ENCODE measurements around the gene ZBTB7C. TPM values are rescaled to one million over a fixed set of nuclear protein-coding genes. Genes with fewer than 3 reads are reported as not detected.

Gene ZBTB7C
- total and polyA plus RNA-seq, 9 of the 15 experiments (the other 6 are each of a cell fraction or from before 2014, with no cell fraction given): not detected

- TF ChIP-seq HMGN3 (IDR thresholded peaks at IDR 0.05; ENCODE audit: borderline replicate concordance, extremely low read depth, insufficient read length, low read depth, low read length) (no peak), POLR2G (IDR thresholded peaks at IDR 0.05; ENCODE audit: low read depth, low read length) (no peak), ZBED1 (IDR thresholded peaks at IDR 0.05) (no peak), ZEB2 (IDR thresholded peaks at IDR 0.05) (no peak), HNRNPH1 (optimal IDR thresholded peaks at IDR 0.05; ENCODE audit: low read depth, low read length) (no peak), ILK (tag; IDR thresholded peaks at IDR 0.05; ENCODE audit: borderline replicate concordance, low read depth) (no peak)
- TF ChIP-seq, protein P1, sequence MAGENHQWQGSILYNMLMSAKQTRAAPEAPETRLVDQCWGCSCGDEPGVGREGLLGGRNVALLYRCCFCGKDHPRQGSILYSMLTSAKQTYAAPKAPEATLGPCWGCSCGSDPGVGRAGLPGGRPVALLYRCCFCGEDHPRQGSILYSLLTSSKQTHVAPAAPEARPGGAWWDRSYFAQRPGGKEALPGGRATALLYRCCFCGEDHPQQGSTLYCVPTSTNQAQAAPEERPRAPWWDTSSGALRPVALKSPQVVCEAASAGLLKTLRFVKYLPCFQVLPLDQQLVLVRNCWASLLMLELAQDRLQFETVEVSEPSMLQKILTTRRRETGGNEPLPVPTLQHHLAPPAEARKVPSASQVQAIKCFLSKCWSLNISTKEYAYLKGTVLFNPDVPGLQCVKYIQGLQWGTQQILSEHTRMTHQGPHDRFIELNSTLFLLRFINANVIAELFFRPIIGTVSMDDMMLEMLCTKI (IDR thresholded peaks at IDR 0.05; ENCODE audit: partially characterized antibody): no peak
Measured at GRCh38 chr18:48310999-48311398, 98.2 kb downstream of the ZBTB7C start (continued).

- H3K27ac ChIP-seq (ENCODE audit: extremely low read depth, low read depth, low read length): no peak overlapping the region
- BruUV-seq (replicated peaks): no TSS peak
- in situ Hi-C loops (cut with MboI) (no loop called here), intact Hi-C loops (cut with micrococcal nuclease) (loop anchor here (10.0 kb wide), 1 partner anchor 286 kb away; no protein-coding TSS in a partner anchor)
- POLR2A ChIA-PET: interaction anchor here (0.6 kb wide), 1 partner anchor 422 kb away, joined by 4 read pairs; no protein-coding TSS in a partner anchor
- no peaks in the 10 kb centered on the region for H3K79me2 ChIP-seq (ENCODE audit: control insufficient read depth, insufficient read depth, low read length)
- FAIRE-seq: no peak
- H3K9ac ChIP-seq (ENCODE audit: insufficient read depth in 1 of 2, low read depth in 2 of 2, low read length in 2 of 2): no peak overlapping the region
- H3K9me3 ChIP-seq (replicated peaks; ENCODE audit: control insufficient read depth, insufficient read depth, low read depth, low read length): no peaks in the 10 kb centered on the region
- 0% methylated on average over 4 of the region's 6 CpGs for WGBS (ENCODE audit: insufficient coverage, low coverage, missing lambda C conversion rate)
- no peak overlapping the region for H3K4me2 ChIP-seq (ENCODE audit: insufficient read depth, low read length)
- peaks cover 0 to 16% of the 10 kb centered on the region in 2 experiments; a peak in 2 of 5 replicates for H3K27me3 ChIP-seq (ENCODE audit: control insufficient read depth in 2 of 2, insufficient read depth in 2 of 2, low read length in 2 of 2)
- H4K20me1 ChIP-seq (replicated peaks; ENCODE audit: control insufficient read depth, insufficient read depth, low read length): no peaks in the 10 kb centered on the region
- CTCF ChIA-PET (ENCODE audit: low intra/inter-chr PET ratio): no interaction called here
- no peaks in the 10 kb centered on the region for H3K36me3 ChIP-seq (ENCODE audit: control insufficient read depth, insufficient read depth, low read length)
- H3K4me1 ChIP-seq (replicated peaks in 1 of 2; ENCODE audit: control insufficient read depth in 2 of 2, insufficient read depth in 2 of 2, low read length in 2 of 2): no peaks in the 10 kb centered on the region
- no peak for DNase-seq (ENCODE audit: extremely low read depth in 1 of 4, low spot score in 3 of 4)
- H3K9me1 ChIP-seq (ENCODE audit: control insufficient read depth, insufficient read depth, low read length): no peaks in the 10 kb centered on the region
- no peak overlapping the region for H3K4me3 ChIP-seq
- no peak overlapping the region for H2AFZ ChIP-seq (ENCODE audit: low read depth, low read length)
- no peak for ATAC-seq
- TF ChIP-seq, protein P2, sequence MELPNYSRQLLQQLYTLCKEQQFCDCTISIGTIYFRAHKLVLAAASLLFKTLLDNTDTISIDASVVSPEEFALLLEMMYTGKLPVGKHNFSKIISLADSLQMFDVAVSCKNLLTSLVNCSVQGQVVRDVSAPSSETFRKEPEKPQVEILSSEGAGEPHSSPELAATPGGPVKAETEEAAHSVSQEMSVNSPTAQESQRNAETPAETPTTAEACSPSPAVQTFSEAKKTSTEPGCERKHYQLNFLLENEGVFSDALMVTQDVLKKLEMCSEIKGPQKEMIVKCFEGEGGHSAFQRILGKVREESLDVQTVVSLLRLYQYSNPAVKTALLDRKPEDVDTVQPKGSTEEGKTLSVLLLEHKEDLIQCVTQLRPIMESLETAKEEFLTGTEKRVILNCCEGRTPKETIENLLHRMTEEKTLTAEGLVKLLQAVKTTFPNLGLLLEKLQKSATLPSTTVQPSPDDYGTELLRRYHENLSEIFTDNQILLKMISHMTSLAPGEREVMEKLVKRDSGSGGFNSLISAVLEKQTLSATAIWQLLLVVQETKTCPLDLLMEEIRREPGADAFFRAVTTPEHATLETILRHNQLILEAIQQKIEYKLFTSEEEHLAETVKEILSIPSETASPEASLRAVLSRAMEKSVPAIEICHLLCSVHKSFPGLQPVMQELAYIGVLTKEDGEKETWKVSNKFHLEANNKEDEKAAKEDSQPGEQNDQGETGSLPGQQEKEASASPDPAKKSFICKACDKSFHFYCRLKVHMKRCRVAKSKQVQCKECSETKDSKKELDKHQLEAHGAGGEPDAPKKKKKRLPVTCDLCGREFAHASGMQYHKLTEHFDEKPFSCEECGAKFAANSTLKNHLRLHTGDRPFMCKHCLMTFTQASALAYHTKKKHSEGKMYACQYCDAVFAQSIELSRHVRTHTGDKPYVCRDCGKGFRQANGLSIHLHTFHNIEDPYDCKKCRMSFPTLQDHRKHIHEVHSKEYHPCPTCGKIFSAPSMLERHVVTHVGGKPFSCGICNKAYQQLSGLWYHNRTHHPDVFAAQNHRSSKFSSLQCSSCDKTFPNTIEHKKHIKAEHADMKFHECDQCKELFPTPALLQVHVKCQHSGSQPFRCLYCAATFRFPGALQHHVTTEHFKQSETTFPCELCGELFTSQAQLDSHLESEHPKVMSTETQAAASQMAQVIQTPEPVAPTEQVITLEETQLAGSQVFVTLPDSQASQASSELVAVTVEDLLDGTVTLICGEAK (IDR thresholded peaks at IDR 0.05): no peak
- TF ChIP-seq, protein P2 (CRISPR knock-in tag; IDR thresholded peaks at IDR 0.05): no peak
- TF ChIP-seq SP1 (CRISPR knock-in tag; IDR thresholded peaks at IDR 0.05): no peak
- TF ChIP-seq NFXL1 (CRISPR knock-in tag; IDR thresholded peaks at IDR 0.05): no peak
- no peak for TF ChIP-seq PHB (CRISPR knock-in tag; IDR thresholded peaks at IDR 0.05)
- TF ChIP-seq RBM25 (IDR thresholded peaks at IDR 0.05; ENCODE audit: low read depth, low read length, severe bottlenecking): no peak
Measured at GRCh38 chr18:48310353-48310752, 98.8 kb downstream of the ZBTB7C start.

All from K562 (cell line).